SJSA1 (cell line): ENCODE data around the gene ARL16. TPM values are rescaled to one million over a fixed set of nuclear protein-coding genes. Genes with fewer than 3 reads are reported as not detected.
A peak's percentile ranks its signal among the peaks of the same experiment; 100 is the strongest.

Experiments used
- DNase-seq, 2 experiments: peaks; one replicate each; pipeline ENCODE4 v3.0.0-alpha.2; 2015 to 2020; ENCODE audit warnings: low spot score in 2 of 2, low read depth in 1 of 2
- H3K27ac ChIP-seq: fragments of 250-450 bp; sonication (Bioruptor Pico); 2 replicates; pipeline ENCODE4 v1.5.1; 2020; ENCODE audit warnings: mild to moderate bottlenecking, moderate library complexity
- H3K27me3 ChIP-seq: fragments of 250-450 bp; sonication (Bioruptor Pico); replicated peaks from 2 replicates; pipeline ENCODE4 v1.5.1; 2020; ENCODE audit warnings: mild to moderate bottlenecking, moderate library complexity
- H3K36me3 ChIP-seq: fragments of 250-450 bp; sonication (Bioruptor Pico); 2 replicates; pipeline ENCODE4 v1.5.1; 2020; ENCODE audit warnings: mild to moderate bottlenecking
- H3K4me1 ChIP-seq: fragments of 250-450 bp; sonication (Bioruptor Pico); replicated peaks from 2 replicates; pipeline ENCODE4 v1.6.1; 2021; ENCODE audit warnings: mild to moderate bottlenecking
- H3K4me3 ChIP-seq: fragments of 250-450 bp; sonication (Bioruptor Pico); 2 replicates; pipeline ENCODE4 v1.5.1; 2020; ENCODE audit warnings: mild to moderate bottlenecking
- H3K9me3 ChIP-seq: fragments of 250-450 bp; sonication (Bioruptor Pico); replicated peaks from 2 replicates; pipeline ENCODE4 v1.5.1; 2020; ENCODE audit warnings: mild to moderate bottlenecking
- total RNA-seq: library from RNA; depleted of rRNA; stranded (reverse); fragments of >200 nt; shearing (Covaris generic); gene quantifications from 2 replicates; pipeline ENCODE4 v1.2.3, GENCODE V29; 2014; rRNA removed

ARL16 gene, protein sequence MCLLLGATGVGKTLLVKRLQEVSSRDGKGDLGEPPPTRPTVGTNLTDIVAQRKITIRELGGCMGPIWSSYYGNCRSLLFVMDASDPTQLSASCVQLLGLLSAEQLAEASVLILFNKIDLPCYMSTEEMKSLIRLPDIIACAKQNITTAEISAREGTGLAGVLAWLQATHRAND
- total RNA-seq = 41.0 and 53.3 TPM in 2 replicates

GRCh38 chr17:81683584-81684441 is at the start of gene ARL16, which contains the start of gene HGS:
TSS of gene ARL16 (minus strand) at chr17:81683797. CDS start at chr17:81683753, 44 bp downstream.
TSS of gene HGS (plus strand) at chr17:81684011. CDS start at chr17:81684067, 56 bp downstream.
- H3K4me1 ChIP-seq = peaks cover 29% of the 10 kb centered on the region
- H3K4me3 ChIP-seq = peak within 1 kb of the TSS; percentile 98
- peaks cover 81% of the 10 kb centered on the region for H3K36me3 ChIP-seq
- no peaks in the 10 kb centered on the region for H3K9me3 ChIP-seq
- H3K27me3 ChIP-seq = no peaks in the 10 kb centered on the region
- H3K27ac ChIP-seq = peak within 1 kb of the TSS; percentile 94
- peak; percentile 99 to 100 for DNase-seq

GRCh38 chr17:81727324-81728031 is 43.9 kb upstream of the ARL16 start:
- Histone ChIP-seq H3K27ac (no peak overlapping the region), H3K4me1 (peaks cover 10% of the 10 kb centered on the region; the same call in 1 of the 2 replicates), H3K36me3 (no peaks in the 10 kb centered on the region), H3K4me3 (no peak overlapping the region), H3K27me3 (peaks cover 15% of the 10 kb centered on the region), H3K9me3 (no peaks in the 10 kb centered on the region)
- DNase-seq = no peak

- Histone ChIP-seq H3K4me1 (0 out of 2 replicates have a peak, but pooled peaks cover 4% of the 10 kb centered on the region), H3K27me3 (peaks cover 15% of the 10 kb centered on the region), H3K4me3 (no peak overlapping the region), H3K9me3 (0 out of 2 replicates have a peak, but pooled peaks cover 2% of the 10 kb centered on the region), H3K36me3 (no peaks in the 10 kb centered on the region), H3K27ac (no peak overlapping the region)
- DNase-seq = no peak
Observed at GRCh38 chr17:81726004-81726403, 42.4 kb upstream of the ARL16 start.

GRCh38 chr17:81725439-81725838 is 41.8 kb upstream of the ARL16 start:
- H3K27ac ChIP-seq = no peak overlapping the region
- peaks cover 15% of the 10 kb centered on the region for H3K27me3 ChIP-seq
- H3K4me3 ChIP-seq = no peak overlapping the region
- H3K9me3 ChIP-seq = 0 out of 2 replicates have a peak, but pooled peaks cover 2% of the 10 kb centered on the region
- H3K4me1 ChIP-seq = no peaks in the 10 kb centered on the region
- no peaks in the 10 kb centered on the region for H3K36me3 ChIP-seq
- no peak for DNase-seq

DNA sequence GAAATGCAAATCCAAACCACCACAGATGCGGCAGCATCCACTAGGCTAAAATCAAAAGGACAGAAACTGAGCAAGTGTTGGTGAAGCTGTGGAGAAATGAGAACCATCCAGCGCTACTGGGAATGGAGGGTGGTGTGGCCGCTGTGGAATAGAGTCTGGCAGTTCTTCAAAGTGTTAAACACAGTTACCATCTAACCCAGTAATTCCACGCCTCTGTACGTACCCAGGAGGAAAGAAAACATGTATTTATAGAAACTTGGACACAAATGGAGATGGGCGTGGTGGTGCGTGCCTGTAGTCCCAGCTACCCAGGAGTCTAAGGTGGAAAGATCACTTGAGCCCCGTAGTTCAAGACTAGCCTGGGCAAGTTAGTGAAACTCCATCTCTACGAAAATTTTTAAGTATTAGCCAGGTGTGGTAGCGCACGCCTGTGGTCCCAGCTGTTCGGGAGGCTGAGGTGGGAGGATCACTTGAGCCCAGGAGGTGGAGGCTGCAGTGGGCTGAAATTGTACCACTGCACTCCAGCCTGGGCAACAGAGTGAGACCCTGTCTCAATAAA is 40.1 kb upstream of the ARL16 start:
- Histone ChIP-seq H3K27ac (no peak overlapping the region), H3K4me1 (no peaks in the 10 kb centered on the region), H3K4me3 (no peak overlapping the region), H3K36me3 (no peaks in the 10 kb centered on the region; the same call in 1 of the 2 replicates), H3K27me3 (peaks cover 15% of the 10 kb centered on the region), H3K9me3 (0 out of 2 replicates have a peak, but pooled peaks cover 2% of the 10 kb centered on the region)
- DNase-seq = no peak

GRCh38 chr17:81722184-81723120 is 38.9 kb upstream of the ARL16 start:
- Histone ChIP-seq H3K36me3 (peaks cover 13% of the 10 kb centered on the region), H3K27me3 (peaks cover 15% of the 10 kb centered on the region), H3K4me1 (no peaks in the 10 kb centered on the region), H3K27ac (no peak overlapping the region), H3K9me3 (0 out of 2 replicates have a peak, but pooled peaks cover 2% of the 10 kb centered on the region), H3K4me3 (no peak overlapping the region)
- no peak for DNase-seq

DNA sequence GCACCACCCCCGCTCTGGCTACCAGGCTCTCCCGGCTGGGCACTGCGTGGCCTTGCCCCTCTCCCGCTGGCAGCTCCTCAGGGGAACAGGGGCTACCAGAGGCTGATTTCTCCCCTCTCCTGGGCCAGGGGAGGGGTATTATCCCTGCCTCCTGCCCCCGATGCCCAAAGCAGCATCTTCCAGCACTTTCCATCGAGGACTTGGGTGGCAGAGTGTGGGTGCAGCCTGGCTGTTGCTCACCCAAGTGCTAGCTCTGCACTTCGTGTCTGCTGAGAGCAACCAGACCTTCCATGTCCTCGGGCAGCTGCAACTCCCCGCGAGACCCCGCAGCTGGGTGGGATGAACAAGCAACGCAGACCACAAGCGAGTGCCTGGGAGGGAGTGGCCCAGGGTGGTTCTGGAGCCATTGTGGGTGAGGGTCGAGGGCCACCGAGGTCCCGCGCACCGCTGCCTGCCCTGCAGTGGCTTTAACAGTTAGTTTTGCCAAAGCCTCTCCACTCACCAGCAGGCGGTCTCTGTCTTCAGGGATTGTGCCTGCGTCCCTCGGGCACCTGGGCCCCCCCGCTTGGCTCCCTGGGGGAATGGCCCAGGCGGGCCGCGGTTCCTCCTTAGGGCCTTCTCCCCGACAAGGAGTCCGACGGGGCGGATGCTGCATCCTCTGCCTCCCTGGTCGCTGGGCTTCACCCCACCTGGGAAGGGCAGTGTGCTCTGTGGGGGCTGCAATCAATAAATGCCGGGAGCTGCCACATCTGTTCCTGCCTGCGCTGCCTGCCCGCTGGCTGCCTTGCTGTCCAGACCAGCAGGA is 36.9 kb upstream of the ARL16 start:
- Histone ChIP-seq H3K36me3 (peaks cover 13% of the 10 kb centered on the region), H3K4me3 (no peak overlapping the region), H3K27ac (no peak overlapping the region), H3K27me3 (peaks cover 15% of the 10 kb centered on the region), H3K4me1 (no peaks in the 10 kb centered on the region), H3K9me3 (0 out of 2 replicates have a peak, but pooled peaks cover 2% of the 10 kb centered on the region)
- DNase-seq = no peak

DNA sequence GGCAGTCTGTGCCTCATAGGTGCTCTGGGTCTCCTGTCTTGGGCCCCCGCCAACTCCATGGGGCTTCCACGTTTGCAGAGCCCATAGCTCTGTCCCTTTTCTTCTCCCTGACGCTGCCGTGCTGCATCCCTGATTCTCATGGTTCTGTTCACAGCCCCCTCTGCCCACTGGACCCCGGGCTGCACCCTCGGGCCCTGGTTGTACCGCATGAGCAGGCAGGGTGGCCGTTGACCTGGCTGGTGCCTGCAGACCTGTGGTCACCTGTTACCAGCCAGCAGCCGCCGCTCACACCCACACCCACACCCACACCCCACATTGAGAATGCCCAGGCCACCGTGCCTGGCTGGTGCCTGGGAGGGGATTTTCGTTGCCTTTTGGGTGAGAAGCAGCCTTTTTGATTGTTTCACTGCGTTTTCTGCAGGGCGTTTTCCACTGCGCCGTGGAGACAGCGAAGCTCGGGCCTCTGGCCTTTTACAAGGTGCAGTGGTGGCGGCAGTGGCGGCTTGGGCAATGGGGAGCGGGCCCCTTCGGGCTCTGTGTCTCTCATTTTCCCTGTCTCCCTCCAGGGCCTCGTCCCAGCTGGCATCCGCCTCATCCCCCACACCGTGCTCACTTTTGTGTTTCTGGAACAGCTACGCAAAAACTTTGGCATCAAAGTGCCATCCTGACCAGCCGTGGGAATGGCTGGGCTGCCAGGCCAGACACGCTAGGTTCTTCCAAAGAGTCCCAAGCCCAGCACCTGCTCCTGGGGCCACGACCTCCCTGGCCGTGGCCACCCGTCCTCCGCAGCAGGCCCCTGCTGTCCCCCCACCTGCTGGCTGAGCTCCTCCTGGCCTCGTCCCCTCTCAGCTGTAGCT is 36.0 kb upstream of the ARL16 start:
- Histone ChIP-seq H3K9me3 (0 out of 2 replicates have a peak, but pooled peaks cover 2% of the 10 kb centered on the region), H3K36me3 (peaks cover 20% of the 10 kb centered on the region), H3K27me3 (peaks cover 15% of the 10 kb centered on the region), H3K4me3 (no peak overlapping the region), H3K4me1 (no peaks in the 10 kb centered on the region), H3K27ac (no peak overlapping the region)
- DNase-seq = no peak

- peaks cover under 1% of the 10 kb centered on the region for H3K27me3 ChIP-seq
- H3K27ac ChIP-seq = no peak overlapping the region
- H3K36me3 ChIP-seq = peaks cover 23% of the 10 kb centered on the region
- peaks cover 10% of the 10 kb centered on the region for H3K4me1 ChIP-seq
- no peak for DNase-seq
- no peak overlapping the region for H3K4me3 ChIP-seq
- 0 out of 2 replicates have a peak, but pooled peaks cover 2% of the 10 kb centered on the region for H3K9me3 ChIP-seq
Observed at GRCh38 chr17:81717766-81718089, 34.1 kb upstream of the ARL16 start.

GRCh38 chr17:81717049-81717765 is 33.6 kb upstream of the ARL16 start:
- DNase-seq = no peak
- Histone ChIP-seq H3K27ac (no peak overlapping the region), H3K4me3 (no peak overlapping the region), H3K36me3 (peaks cover 26% of the 10 kb centered on the region), H3K9me3 (peaks cover 3% of the 10 kb centered on the region; the same call in 1 of the 2 replicates), H3K4me1 (peaks cover 16% of the 10 kb centered on the region), H3K27me3 (no peaks in the 10 kb centered on the region; the same call in 1 of the 2 replicates)

GRCh38 chr17:81716674-81716996 is 33.0 kb upstream of the ARL16 start:
- Histone ChIP-seq H3K4me3 (no peak overlapping the region), H3K4me1 (peaks cover 21% of the 10 kb centered on the region), H3K9me3 (peaks cover 3% of the 10 kb centered on the region; the same call in 1 of the 2 replicates), H3K27ac (no peak overlapping the region), H3K36me3 (peaks cover 27% of the 10 kb centered on the region), H3K27me3 (no peaks in the 10 kb centered on the region)
- DNase-seq = no peak
